HG03469 (cell line): ENCODE data around the gene KLHL7.
"Not testable (repeated sequence)": the region's sequence is repeated elsewhere in the genome, so short reads cannot be mapped to it uniquely, and the experiment has no call there.

Experiments used
- ATAC-seq: cut with Tn5 transposase; IDR thresholded peaks from one replicate; pipeline ENCODE4 v1.9.1; 2021; ENCODE audit warnings: mild to moderate bottlenecking, moderate library complexity, moderate number of reproducible peaks; ENCODE audit not compliant: unreplicated experiment

Gene KLHL7

DNA sequence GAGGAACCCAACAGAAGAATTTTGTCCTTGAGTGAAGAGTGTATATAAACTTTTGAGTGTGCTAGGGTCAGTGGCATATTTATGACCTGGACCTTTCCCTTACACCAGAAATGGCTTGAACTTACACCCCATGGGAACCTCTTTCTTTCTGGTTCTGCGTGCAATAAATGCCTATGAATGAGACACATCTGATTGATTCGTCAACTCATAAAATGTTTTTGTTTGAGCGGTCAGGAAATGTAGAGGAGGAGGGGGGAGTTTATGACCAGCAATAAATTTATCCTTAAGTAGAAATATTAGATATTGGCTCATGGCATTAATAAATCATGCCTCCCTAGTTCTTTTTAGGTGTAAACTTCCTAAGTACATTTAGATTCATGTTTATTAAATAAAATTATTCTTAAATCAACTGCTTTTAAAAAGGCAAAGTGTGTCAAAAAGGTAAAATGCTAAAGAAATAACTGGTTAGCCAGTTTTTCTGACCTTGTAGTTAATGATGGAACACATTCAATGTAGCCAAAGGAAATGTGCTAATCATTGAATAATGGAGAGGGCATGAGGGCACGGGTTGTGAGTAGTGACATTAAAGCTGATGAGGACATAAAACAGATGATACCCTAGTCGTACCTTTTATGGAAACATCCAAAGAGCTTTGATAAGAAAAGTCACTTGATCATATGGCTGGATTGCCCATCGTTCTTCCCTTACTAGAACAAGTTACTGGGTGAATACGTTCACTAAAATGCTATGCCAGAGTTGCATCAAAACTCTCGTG, 62.7 kb downstream of the KLHL7 start:
- no peak for ATAC-seq

DNA sequence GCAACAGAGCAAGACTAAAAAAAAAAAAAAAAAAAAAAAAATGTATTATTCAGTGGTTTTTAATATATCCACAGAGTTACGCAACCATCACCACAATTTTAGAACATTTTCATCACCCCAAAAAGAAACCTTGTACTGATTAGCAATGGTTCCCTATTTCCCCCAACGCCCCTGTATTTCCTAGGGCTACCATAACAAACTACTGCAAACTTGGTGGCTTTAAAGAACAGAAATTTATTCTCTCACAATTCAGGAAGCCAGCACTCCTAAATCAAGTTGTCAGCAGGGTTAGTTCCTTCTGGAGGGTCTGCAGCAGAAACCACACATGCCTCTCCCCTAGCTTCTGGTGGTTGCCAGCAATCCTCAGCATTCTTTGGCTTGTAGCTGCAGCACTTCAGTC, 70.4 kb downstream of the KLHL7 start:
- no peak for ATAC-seq

DNA sequence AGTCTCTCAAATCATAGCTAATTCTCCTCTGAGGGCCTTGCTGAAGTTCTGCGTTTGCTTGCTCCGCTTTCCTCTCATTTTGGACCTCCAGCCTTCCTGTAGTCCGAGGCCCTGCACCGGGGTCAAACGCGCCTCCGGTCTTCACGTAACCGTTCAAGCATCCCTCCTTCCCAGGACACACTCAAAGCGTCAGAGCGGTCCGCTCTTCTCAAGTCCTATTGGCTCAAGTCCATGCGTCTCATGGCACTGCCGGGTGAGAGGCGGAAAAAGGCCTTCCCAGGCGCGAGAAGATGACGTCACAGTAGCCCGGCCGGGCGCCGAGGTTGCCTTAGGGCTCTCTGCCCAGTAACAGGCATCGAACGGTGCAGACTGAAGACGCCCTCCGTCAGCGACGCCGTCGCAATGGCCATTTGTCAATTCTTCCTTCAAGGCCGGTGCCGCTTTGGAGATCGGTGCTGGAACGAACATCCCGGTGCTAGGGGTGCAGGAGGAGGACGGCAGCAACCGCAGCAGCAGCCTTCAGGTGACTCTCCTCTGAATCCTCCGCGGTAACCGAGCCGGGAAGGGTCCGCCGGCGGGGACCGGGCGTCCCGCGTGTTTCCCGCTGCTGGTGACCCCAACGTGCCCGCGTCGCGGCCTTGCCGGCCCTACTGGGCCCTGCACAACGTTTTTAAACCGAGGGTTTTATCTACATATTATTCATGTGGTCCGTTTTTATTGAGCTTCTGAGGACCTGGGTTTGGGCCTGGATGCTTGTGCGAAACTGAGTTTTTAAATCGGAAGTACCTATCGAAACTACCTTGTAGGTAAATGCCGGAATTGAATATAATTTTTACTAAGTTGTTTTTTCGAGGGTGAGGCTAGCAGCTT, 76.3 kb downstream of the KLHL7 start, which contains the start of gene NUP42:
NUP42 (plus strand) TSS at position 365 of the 870 bp plus-strand sequence; CDS start at position 403, 38 bp downstream.
- peak; percentile 93 for ATAC-seq

DNA sequence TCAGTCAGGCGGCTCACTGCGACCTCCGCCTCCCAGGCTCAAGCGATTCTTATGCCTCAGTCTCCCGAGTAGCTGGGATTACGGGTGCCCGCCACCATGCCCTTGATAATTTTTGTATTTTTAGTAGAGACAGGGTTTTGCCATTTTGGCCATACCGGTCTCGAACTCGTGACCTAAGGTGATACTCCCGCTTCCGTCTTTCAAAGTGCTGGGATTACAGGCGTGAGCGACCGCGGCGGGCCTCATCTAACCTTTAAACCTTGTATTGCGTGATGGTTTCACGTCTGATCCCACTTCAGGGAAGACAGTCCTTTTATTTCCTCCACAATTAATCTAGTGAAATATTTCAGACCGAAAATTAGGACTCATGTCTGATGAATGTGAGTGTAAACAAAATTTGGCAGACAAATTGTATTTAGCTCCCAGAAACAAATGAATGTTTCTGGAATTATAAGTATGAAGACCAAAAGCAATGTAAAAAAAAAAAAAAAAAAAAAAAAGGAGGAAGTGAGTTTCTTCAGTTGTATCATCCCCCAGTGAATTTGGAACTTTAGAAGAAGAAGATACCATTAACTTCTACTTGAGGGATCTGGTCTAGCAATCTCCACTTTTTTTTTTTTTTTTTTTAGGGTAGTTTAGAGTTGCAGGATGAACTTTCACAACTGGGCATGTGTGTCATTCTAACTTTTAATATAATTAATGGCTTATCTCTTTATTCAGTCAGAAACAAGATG, 77.9 kb downstream of the KLHL7 start:
- ATAC-seq, result no peak

DNA sequence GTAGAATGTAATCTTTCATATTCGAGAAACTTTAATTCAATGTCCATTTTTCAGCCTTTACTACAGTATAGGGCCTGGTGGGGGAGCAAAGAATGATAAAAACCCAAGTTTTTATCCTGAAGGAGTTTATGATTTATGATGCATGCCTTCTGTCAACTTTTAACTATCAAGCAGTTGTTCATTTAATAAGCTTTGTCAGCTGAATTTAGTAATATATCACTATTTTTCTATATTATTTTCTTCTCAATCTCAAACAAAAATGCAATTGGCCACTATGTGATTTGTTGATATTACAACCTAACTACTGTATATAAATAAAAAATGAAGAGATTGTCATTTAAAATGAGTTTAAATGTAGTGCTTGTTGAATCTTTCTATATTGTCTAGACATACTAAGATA, 78.7 kb downstream of the KLHL7 start:
- no peak for ATAC-seq

DNA sequence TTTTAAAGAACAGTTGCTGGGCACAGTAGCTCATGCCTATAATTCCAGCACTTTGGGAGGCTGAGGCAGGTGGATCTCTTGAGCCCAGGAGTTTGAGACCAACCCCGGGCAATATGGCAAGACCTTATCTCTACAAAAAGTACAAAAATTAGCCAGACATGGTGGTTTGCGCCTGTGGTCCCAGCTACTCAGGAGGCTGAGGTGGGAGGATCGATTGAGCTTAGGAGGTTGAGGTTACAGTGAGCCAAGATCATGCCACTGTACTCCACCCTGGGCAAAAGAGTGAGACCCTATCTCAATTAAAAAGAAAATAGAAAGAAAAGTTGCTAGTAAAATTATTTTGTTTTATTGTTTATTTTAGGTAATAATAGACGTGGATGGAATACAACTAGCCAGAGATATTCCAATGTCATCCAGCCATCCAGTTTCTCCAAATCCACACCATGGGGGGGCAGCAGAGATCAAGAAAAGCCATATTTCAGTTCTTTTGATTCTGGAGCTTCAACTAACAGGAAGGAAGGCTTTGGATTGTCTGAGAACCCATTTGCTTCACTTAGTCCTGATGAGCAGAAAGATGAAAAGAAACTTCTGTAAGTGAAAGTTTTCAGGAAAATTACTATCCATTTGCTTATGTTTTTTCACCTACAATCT, 79.2 kb downstream of the KLHL7 start:
- no peak for ATAC-seq

DNA sequence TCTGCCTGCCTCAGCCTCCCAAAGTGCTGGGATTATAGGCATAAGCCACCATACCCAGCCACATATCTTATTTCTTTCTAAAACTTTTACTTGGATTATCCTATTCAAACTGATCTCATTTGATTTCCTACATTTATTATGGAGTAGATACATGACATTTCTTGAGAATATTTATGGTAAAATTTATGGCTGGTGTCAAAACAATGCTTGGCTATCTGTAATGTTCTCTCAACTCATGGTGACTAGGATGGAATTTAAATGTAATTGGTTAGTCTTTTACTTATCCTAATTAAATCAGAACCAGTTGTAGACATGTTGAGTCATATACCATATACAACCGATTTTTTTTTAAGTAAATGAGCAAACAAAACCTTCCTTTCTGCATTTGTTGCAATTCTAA, 80.4 kb downstream of the KLHL7 start:
- no peak for ATAC-seq

DNA sequence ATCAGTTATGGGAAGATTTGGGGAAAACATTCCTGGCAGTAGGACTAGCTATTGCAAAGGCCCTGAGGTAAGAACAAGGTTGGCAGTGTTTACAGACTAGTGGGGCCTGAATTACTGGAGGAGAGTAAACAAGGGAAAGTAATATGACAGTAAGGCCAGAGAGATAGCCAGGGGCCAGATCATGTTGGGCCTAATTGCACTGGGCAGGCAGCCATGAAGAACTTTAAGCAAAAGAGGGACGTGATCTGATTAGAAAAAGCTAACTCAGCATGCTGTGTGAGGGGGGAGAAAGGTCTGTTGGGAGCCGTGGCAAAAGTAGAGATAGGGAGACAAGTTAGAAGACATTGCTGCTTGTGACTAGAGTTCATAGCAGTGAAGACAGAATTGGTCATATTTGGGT, 85.4 kb downstream of the KLHL7 start:
- no peak for ATAC-seq

DNA sequence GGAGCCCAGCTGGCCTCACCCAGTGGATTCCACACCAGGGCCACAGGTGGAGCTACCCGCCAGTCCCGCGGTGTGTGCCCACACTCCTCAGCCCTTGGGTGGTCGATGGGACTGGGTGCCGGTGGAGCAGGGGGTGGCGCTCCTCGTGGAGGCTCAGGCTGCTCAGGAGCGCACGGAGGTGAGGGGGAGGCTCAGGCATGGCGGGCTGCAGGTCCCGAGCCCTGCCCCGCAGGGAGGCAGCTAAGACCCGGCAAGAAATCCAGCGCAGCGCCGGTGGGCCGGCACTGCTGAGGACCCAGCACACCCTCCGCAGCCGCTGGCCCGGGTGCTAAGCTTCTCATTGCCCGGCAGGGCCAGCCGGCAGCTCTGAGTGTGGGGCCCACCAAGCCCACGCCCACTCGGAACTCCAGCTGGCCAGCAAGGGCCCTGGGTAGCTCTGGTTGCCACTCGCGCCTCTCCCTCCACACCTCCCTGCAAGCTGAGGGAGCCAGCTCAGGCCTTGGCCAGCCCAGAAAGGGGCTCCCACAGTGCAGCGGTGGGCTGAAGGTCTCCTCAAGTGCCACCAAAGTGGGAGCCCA, 88.2 kb downstream of the KLHL7 start:
- not testable (repeated sequence) for ATAC-seq

DNA sequence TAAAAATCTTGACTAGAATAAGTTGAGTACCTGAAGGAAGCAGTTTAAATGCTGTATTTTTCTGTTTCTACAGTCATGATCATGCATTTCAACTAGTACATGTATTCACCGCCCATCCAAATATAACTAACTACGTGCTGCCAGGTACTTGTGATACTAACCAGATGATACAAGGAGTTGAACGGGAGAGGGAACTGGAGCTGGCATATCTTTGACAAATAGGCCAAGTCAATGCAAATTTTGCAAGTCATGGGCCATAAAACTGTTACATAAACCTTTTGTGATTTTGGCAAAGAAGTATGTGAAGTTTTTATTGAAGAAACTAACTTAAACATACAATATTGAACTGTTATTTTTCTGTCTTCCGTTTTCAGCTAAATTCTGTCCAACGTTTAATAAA, 90.7 kb downstream of the KLHL7 start:
- ATAC-seq, result no peak

DNA sequence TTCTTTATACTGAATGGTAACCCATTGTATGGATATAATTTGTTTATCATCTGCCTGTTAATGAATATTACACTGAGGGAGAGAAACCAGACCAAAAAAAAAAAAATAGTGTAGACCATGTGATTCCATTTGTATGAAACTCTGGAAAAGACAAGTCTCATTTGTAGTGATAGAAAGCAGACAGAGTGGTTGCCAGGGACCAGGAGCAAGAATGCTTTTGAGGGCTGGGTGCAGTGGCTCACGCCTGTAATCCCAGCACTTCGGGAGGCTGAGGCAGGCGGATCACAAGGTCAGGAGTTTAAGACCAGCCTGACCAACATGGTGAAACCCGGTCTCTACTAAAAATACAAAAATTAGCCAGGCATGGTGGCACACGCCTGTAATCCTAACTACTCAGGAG, 92.2 kb downstream of the KLHL7 start:
- not testable (repeated sequence) for ATAC-seq

DNA sequence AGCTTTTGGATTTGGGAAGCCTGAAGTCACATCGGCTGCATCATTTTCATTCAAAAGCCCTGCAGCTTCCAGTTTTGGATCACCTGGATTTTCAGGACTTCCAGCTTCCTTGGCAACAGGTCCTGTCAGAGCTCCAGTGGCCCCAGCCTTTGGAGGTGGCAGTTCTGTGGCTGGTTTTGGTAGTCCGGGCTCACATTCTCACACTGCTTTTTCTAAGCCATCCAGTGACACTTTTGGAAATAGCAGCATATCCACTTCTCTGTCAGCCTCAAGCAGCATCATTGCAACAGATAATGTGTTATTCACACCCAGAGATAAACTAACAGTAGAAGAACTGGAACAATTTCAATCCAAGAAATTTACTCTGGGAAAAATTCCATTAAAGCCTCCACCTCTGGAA, 94.7 kb downstream of the KLHL7 start:
- ATAC-seq, result no peak

DNA sequence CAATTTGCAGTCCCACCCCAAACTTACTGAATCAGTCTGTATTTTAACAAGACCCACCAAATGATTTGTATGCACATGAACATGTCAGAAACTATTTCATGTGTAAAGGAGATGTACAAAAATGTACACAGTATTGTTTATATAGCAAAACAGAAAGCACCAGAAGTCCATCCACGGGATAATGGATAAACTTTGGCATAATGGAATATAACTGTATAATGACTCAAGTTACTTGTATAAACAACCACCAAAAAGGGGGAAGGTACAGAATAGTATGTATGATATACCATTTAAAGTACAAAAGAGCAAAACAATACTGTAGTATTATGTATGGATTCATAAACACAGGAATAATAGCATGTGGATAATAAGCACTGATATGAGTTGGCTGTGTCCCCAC, 98.7 kb downstream of the KLHL7 start:
- no peak for ATAC-seq

DNA sequence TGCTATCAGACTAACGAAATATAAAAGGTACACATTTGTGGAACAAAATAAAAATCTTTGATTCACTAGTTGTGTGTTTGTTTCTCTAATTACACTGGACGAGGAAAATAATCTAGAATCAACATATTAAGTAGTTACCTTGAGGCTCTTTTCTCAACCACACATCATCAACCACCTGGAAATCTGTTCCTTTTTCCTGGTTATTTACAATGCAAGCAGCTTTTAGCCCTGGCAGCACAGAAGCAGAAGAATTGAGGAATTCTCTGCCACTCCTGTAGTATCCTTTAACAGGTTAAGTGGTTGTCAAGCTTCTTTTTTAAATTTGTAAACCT, 100.0 kb downstream of the KLHL7 start:
- ATAC-seq, result no peak

DNA sequence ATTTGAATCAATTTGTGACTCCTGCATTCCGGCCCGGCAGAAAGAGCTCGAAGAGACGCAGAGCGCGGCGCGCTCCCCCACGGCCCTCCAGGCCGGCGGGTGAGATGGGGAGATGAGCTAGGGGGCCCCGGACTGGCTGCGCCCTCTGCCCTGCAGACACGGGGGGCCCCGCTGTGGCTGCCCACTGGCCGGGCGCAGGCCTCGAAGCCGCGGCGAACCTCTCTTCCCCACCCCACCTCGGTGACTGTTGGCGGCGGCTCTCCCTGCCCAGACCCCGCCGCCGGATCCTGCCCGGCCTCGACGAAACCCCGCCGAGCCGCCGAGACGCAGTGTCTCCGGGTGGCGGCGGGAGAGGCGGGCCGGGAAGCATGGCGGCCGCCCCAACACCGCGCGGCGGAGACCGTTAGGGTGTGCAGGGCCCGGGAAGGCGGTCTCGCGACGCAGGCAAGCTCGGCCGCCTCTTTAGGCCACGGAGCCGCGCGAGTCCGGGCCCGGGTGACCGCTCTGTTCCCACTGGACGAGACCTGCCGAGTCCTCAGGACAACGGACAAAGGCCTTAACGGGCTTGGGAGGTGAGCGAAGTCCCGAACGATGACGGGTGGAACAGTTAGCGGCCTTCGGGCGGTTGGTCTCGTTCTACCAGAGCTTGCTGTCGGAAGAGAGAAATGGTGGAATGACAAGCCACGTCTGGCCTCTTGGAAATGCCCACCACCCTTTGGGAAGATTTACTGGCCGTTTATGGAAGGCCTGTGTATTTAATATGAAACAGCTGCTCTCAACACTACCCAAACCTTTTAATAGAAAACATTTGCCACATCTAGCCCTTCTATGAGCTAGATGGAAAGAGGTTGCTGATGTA, 100.6 kb downstream of the KLHL7 start:
- no peak for ATAC-seq

DNA sequence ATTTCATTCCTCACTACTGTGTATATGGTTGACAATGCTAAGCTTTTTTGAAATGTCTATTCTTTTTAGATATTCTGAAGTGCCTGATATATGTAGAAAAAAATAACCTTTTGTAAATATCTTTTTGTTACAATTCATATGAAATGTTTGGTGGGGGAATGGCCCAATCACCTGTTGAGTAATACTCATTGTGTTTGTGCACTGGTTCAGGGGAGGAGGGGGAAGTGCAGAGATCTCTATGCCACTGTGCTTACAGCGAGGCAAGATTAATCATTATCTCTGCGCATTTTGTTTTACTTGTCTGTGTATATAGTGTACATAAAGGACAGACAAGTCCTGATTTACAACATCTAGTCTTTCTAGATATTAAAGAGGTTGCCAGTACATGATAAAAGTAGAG, 101.4 kb downstream of the KLHL7 start:
- no peak for ATAC-seq

DNA sequence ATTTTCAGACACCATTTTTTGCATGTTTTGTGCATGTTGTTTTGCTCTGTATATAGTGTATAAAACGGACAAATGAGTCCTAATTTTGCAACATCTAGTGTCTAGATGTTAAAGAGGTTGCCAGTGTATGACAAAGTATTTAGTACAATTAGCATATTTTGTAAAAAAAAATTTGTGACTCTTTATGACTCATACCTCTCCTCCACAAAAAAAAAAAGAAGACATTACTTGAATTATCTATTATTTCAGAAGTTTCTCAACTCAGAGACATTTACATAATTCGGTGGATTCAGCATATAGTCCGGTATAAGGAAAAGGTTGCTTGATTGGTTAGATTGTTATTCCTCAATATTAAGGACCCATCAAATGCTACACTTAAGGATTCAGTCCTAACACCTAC, 102.3 kb downstream of the KLHL7 start:
- no peak for ATAC-seq

DNA sequence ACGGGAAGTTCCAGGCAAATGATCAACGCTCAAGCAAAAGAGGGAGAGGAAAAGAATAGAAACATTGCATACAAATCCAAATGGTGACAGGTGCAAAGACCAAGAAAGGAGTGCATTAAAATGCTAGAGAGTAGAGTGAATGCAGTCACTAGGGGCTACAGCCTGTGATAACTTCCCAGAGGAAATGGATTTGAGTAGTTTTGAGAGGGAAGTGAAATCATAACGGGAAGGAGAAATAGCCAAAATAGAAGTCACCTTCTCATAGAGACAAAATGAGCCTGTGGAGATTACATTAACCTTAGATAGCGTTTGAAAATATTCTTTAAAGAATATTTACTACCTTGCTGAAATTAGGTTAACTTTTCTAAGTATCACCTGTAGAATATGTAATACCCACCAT, 102.7 kb downstream of the KLHL7 start:
- no peak for ATAC-seq

DNA sequence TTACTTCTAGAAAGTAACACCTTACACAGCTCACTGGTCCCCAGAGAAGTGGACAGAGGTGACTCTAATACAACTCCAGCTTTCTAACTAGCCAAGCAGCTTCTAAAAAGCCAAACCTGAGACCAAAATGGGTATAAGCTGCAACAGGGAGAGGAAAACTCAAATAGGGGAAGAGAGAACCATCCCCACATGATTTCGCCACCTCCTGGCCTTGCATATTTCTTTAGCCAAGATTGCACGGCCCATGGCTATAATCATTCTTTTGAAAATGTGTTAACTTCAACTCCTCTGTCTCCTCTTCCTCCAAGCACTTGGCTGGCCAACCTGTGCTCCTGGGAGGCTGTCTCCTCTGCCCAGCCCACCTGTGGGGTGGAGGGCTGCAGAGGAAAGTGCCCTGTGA, 104.9 kb downstream of the KLHL7 start:
- ATAC-seq, result no peak

DNA sequence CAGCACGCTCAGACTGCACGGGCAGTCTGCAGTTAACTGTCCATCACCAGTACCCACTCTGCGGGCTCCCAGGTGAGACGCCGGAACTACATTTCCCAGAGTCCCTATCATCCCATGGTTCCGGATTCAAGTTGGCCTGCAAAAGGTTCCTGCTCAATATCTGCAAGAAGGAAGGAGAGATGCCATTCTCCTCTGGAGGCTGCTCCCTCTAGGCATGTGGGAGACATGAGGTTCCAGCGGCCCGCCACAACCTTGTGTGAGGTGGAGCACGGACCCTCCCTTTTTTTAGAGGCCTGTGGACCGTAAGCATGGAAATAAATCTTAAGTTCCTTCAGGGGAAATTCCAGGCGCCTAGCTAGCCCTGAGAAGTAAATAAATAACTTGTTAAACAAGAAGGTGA, 106.0 kb downstream of the KLHL7 start:
- ATAC-seq, result no peak
